GM19463 (cell line): ENCODE measurements around the gene EEIG2.
"Not testable (repeated sequence)": the region's sequence is repeated elsewhere in the genome, so short reads cannot be mapped to it uniquely, and the experiment has no call there.

Experiments
- ATAC-seq: cut with Tn5 transposase; IDR thresholded peaks from one replicate; pipeline ENCODE4 v1.9.1; 2021; ENCODE audit warnings: mild to moderate bottlenecking, moderate library complexity; ENCODE audit not compliant: unreplicated experiment

EEIG2 gene

DNA sequence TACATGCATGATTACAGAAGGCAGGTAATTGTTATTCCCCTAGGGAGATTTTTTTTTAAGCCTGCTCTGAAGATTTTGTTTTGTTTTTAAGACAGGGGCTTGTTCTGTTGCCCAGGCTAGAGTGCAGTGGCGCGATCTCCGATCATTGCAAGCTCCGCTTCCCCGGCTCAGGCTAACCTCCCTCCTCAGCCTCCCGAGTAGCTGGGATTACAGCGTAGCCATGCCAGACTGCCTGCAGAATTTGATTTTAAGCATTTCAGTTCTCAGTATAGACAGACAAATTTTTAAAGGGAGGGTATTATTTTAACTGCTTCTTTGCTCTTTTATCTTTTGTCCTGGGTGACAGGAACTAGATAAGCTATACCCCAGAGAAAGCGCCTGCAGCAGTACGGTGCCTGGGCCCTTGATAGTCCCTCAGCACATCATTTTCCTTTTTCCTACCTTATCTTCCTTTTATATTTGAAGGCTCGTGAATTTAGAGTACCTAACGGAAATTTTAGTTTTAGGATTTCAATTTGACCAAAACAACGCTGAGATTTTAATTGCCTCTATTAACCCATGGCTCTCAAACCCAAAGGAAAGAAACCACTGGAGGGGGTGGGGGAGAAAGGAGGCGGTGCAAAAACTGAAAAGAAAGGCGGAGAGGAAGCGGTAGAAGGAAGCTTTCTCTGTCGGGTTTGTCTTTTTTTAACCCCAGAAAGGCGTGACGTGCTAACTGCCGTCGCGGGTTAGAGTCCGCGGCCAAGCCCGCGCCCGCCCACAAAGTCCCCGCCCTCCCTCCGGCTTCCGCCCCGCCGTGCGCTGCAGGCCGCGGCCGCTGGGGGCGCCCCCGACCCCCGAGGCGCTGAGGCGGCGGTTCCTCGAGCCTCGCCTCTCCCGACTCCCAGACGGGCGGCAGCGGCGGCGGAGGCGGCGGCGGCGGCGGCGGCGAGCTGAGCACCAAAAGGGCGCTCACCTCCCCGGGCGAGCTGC lies at the start of gene EEIG2:
EEIG2 (plus strand) TSS at position 886 of the 972 bp plus-strand sequence. CDS start 329 bp downstream, outside the sequence.
- peak; percentile 74 for ATAC-seq

DNA sequence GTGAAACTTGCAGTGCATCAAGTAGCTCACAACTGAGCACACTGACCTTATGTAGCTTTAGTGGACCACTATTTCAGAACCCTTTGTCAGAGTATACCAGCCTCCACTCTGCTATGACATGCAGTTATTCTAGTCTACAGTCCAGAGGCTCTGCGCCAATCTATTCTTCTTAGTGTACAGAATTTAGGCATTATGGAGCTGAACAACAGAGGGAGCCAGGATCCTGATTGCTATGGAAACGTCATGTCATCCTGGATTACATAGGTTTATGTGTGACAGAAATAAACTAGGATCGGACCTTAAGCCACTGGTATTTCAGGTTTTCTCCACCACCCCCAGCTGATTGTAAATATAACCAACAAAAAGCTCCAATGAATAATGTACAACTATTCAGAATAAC lies 48.1 kb upstream of the EEIG2 start:
- no peak for ATAC-seq

DNA sequence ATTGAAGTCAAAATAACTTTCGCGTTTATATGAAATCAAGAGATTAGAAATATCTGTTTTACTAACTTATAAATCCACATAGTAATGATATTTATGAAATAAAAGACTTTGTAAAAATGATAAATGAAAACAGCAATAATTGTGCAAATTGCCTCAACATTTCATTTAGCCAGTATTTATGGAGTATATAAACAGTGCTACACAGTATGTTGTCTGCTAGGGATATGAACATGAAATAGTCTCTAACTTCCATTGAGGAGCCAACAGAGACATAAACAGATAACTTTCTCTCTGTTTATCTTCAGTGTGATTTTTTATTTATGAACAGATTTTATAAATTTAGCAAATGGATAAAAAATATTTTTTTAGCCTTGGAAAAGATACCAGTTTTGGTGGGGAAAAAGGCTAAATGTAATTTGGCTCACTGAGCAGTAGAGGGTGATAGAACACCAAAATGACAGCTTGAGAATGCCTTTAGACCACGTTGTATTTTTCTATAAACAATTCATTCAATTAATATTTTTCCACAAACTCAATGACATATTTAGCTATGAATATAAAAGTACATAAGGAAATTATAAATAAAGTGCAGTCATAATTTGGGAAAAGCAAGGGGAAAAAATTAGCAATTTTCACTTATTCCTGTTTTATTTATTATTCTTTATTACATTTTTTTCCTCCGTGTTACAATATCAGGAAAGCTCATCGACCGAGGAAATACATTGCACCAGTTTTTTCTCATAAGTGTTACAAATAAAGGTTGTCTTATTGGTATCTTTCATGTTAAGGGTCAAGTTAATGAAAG lies 47.5 kb upstream of the EEIG2 start:
- ATAC-seq, result no peak

DNA sequence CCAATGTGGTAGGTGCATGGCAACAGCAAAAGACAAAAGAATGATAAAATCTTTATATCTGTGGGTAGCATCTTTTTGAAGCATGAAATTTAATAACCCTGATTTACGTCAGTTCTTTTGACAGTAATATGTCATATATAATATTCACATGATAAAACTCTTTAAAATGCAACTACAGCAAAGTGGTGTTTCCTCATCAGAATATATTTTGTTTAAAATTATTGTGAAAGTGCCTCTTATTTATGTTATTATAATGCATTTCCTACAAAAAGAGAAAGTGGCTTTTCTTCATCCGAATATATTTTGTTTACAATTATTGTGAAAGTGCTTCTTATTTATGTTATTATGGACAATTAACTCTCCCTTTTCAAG lies 46.9 kb upstream of the EEIG2 start:
- ATAC-seq, result no peak

DNA sequence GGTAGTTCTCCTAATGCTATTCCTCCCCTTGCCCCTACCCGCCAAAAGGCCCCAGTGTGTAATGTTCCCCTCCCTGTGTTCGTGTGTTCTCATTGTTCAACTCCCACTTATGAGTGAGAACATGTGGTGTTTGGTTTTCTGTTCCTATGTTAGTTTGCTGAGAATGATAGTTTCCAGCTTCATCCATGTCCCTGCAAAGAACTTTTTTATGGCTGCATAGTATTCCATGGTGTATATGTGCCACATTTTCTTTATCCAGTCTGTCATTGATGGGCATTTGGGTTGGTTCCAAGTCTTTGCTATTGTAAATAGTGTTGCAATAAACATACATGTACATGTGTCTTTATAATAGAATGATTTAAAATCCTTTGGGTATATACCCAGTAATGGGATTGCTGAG lies 46.0 kb upstream of the EEIG2 start:
- not testable (repeated sequence) for ATAC-seq

DNA sequence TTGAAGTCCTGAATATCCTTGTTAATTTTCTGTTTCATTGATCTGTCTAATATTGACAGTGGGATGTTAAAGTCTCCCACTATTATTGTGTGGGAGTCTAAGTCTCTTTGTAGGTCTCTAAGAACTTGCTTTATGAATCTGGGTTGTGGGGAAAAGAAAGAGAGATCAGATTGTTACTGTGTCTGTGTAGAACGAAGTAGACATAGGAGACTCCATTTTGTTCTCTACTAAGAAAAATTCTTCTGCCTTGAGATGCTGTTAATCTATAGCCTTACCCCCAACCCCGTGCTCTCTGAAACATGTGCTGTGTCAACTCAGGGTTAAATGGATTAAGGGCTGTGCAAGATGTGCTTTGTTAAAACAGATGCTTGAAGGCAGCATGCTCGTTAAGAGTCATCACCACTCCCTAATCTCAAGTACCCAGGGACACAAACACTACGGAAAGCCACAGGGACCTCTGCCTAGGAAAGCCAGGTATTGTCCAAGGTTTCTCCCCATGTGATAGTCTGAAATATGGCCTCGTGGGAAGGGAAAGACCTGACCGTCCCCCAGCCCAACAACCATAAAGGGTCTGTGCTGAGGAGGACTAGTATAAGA lies 42.5 kb upstream of the EEIG2 start:
- not testable (repeated sequence) for ATAC-seq

DNA sequence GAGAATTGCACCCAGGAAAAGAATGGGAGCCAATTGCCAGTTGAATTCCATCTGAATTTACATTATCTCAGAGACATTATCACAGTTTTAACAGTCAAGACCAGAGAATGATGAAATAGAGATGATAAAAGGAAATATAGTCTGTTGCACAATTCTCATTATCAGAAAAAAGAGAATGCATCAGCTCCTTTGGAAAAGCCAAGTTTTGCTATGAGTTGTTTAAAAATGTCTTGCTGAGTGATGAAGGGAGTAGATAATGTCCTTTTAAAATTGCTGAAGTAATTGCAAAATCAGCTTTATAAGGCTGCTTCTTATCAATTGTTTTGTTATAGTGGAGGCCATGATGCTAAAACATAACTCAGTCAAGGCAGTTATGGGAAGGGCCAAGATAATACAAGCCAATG lies 37.9 kb upstream of the EEIG2 start:
- no peak for ATAC-seq

DNA sequence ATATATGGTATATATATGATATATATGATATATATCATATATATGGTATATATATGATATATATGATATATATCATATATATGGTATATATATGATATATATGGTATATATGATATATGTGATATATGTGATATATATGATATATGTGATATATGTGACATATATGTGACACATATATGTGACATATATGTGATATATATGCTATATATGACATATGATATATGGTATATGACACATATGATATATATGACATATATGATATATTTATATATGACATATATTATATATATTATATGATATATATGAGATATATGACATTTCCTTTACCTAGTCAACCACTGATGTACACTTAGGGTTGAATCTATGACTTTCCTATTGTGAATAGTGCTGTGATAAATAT lies 36.1 kb upstream of the EEIG2 start:
- ATAC-seq, result no peak

DNA sequence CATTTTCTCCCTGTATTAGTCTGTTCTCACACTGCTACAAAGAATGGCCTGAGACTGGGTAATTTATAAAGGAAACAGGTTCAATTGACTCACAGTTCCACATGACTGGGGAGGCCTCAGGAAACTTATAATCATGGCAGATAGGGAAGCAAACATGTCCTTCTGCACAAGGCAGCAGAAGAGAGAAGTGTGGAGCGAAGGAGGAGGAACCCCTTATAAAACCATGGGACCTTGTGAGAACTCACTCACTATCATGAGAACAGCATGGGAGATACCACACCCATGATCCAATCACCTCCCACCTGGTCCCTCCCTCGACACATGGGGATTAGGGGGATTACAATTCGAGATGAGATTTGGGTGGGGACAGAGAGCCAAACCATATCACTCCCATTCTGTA lies 35.2 kb upstream of the EEIG2 start:
- no peak for ATAC-seq

DNA sequence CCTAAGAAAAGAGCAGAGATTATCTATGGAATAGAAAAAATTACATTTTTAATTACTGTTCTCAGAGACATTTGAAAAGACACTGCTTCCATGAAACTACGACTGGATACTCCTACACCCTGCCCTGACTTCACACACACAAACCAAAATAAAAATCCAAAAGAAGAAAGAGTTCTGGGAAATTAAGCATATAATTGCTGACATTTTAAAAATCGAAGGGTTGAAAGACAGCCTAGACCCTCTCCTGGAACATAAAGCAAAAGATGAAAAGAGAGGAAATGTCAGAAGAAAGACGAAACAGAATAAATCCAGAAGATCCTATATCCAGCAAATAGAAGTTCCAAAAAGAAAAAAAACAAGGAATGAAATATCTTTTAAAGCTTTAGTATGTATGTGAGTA lies 32.8 kb upstream of the EEIG2 start:
- ATAC-seq, result no peak

DNA sequence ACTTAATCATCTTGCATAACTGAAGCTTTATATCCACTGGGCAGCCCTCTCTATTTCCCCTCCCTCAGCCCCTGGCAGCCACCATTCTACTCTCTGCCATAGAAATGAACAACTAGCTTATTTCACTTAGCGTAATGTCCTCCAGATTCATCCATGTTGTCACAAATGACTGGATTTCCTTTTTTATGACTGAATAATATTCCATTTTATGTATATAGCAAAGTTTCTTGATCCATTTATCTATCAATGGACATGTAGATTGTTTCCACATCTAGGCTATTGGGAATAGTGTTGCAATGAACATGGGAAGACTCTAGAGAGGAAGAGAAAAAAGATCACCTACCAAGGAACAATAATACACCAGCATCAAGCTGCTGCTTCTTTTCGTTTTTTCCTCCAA lies 32.1 kb upstream of the EEIG2 start:
- no peak for ATAC-seq

DNA sequence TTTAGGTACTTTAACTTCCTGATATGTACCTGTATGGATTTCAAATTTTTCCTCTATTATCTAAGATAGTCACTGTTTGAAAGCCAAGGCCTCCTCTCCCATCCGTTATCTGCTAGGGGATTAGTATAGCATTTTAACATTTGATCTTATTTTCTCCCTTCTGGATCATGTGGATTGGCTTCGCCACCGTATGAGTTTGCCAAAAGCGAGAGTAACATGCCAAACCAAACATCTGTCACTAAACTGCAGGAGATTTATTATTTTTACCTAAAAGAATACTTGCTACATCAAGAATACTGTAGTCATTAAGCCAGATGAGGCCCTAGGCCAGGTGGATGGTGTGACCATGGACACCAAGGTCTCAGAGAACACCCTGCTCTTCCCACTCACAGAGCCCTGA lies 28.5 kb upstream of the EEIG2 start:
- ATAC-seq, result no peak

DNA sequence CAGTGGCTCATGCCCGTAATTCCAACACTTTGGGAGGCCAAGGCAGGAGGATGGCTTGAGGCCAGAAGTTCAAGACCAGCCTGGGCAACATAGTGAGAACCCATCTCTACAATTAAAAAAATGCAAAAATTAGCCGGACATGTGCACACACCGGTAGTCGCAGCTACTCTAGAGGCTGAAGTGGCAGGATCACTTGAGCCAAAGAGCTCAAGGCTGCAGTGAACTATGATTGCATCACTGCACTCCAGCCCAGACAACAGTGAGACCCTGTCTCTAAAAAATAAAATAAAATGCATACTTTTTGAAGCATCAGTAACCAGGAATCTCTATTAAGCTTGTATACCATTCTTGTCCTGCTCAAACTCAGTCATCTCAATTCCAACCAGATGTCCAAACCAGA lies 27.2 kb upstream of the EEIG2 start:
- no peak for ATAC-seq

DNA sequence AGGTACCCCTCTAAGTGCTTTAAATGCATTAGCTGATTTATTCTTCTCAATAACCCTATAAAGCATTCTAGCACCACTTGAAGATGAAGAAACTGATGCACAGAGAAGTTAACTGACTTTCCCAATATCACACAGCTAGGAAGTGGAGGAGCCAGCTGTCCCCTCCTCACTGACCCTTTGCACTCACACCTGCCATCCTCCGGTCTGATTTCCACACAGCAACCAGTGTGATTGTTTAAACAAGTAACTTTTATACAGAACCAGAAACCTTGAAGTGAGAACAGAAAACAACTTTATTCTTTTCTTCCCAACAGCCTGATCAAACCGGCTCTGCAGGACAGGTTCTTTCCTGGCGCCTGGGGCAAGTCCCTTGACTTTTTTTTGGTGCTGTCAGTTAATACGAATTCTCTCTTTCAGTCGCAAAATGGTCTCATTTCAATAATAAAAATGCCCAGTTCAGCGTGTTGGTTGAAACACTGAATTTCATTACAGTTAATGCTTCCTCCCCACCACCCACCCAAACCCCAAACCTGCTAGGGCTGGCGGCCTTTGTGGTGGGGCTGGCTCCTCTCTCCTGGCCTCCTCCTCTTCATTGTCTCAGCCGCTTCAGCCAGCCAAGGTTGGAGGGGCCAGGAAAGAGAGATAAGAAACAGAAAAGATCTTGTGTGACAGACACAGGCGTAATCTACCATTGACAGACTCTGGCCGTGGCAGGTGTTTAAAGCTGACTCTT lies 26.4 kb upstream of the EEIG2 start:
- ATAC-seq, result peak; percentile 59

DNA sequence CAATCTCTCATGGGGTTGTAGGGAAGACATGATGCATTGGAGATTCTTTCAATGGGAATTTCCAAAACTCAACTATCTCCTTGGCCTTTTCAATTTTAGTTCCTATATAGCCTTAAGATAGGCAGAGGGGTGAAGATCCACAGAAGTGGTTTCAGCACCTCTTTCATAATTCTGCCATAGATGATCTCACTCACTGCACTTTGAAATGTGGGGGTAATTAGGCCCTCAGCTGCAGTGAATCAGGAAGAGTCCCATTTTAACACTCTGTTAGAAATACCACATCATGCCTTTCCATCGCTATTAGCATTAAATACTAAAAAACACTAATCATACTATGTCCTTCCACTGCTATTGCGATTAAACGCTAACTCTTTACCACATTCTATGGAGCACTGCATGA lies 25.1 kb upstream of the EEIG2 start:
- no peak for ATAC-seq

DNA sequence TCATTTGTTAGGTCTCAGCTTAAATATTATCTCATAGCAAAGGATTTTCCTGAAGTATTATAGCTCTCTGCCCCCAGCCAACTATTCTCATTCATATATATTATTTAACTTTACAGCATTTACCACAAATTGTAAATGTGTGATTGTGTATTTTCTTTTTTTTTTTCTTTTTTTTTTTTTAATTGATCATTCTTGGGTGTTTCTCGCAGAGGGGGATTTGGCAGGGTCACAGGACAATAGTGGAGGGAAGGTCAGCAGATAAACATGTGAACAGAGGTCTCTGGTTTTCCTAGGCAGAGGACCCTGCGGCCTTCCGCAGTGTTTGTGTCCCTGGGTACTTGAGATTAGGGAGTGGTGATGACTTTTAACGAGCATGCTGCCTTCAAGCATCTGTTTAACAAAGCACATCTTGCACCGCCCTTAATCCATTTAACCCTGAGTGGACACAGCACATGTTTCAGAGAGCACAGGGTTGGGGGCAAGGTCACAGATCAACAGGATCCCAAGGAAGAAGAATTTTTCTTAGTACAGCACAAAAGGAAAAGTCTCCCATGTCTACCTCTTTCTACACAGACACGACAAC lies 24.5 kb upstream of the EEIG2 start:
- ATAC-seq, result not testable (repeated sequence)

DNA sequence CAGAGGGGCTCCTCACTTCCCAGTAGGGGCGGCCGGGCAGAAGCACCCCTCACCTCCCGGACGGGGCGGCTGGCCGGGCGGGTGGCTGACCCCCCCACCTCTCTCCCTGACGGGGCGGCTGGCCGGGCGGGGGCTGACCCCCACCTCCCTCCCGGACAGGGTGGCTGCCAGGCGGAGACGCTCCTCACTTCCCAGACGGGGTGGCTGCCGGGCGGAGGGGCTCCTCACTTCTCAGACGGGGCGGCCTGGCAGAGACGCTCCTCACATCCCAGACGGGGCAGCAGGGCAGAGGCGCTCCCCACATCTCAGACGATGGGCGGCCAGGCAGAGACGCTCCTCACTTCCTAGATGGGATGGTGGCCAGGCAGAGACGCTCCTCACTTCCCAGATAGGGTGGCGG lies 23.9 kb upstream of the EEIG2 start:
- ATAC-seq, result not testable (repeated sequence)

DNA sequence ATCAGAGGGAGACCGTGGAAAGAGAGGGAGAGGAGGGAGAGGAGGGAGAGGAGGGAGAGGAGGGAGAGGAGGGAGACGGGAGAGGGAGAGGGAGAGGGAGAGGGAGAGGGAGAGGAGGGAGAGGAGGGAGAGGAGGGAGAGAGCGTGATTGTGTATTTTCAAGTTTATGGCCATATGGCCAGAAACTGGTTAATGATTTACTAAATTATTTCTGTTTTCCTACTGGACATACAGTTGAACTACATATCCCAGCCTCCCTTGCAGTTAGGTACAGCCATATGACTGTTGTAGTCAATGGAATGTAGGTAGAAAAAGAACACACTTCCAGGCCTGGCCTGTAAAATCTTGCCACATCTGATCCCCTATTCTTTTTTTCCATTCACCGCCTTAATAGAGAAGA lies 23.1 kb upstream of the EEIG2 start:
- ATAC-seq, result not testable (repeated sequence)

DNA sequence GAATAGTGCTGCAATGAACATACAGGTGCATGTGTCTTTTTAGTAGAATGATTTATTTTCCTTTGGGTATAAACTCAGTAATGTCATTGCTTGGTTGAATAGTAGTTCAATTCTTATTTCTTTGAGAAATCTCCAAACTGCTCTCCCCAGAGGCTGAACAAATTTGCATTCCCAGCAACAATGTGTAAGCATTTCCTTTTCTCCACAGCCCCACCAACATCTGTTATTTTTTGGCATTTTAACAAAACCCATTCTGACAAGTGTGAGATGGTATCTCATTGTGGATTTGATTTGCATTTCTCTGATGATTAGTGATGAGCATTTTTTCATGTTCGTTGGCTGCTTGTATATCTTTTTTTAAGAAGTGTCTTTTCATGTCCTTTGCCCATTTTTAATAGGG lies 21.9 kb upstream of the EEIG2 start:
- no peak for ATAC-seq

DNA sequence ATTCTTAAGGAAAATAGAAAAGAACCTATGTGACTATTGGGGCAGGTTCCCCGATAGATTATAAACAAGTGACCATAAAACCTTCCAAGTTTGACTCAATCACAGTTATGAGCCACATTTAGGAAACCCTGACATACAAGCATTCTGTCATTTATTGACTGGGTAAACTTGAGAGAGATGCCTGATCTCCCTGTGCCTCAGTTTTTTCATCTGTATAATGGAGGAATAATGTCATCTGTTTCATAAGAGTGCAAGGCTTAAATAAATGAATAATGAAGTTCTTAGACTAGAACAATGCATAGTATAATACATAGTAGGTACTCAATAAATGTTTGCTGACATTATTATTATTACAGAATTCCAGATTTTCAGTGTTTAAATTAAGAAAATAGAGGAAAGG lies 18.9 kb upstream of the EEIG2 start:
- no peak for ATAC-seq

DNA sequence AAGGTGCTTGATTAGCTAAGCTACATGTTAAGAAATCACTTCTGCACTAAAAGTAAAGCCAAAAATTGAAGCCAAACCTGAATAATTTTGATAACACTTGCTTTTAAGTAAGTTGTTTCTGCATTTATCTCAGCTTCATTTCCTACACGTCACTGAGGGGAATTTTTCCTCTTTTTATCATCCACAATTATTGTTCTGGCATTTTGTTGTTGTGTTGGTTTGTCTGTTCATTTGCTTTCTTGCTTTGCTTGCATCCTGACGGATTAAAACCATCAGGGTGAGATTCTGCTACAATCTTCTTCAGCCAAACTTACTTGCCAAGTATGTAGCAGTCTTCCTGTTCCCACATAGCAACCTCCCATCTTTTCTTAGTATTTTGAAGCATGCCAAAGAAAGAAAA lies 18.0 kb upstream of the EEIG2 start:
- ATAC-seq, result no peak
